Measurements from ENCODE around the gene PLCH1. TPM values are rescaled to one million over a fixed set of nuclear protein-coding genes. Genes with fewer than 3 reads are reported as not detected.

The PLCH1 gene
- total RNA-seq, 1 donor from 2014 or later = 0.25 TPM

DNA sequence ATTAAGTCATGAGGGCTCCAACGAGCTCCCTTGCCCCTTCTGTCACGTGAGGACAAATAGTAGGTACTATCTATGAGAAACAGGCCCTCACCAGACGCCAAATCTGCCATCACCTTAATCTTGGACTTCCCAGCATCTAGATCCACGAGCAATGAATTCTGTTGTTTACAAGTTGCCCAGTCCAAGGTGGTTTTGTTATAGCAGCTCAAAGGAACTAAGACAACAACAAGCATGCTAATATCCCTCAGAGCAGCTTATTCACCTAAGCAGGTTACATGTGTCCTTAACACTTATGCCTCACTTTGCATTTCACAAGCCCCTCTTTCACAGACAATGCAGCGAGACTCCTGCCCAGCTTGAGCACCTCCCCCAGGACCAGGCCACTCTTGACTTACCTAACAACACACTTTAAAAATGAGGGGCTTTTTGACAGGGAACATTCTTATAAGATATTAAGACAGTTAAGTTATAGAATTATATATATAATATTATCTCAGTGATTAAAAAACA lies 219.5 kb downstream of the PLCH1 start:
- Histone ChIP-seq H3K36me3 (no peaks in the 10 kb centered on the region), H3K4me1 (no peaks in the 10 kb centered on the region), H3K27ac (no peak overlapping the region), H3K9me3 (no peaks in the 10 kb centered on the region), H3K27me3 (no peaks in the 10 kb centered on the region), H3K4me3 (no peak overlapping the region)
- TF ChIP-seq POLR2A (IDR thresholded peaks at IDR 0.05) (no peak), POLR2AphosphoS5 (IDR thresholded peaks at IDR 0.05; ENCODE audit: insufficient read depth in 1 of 2, low read depth in 1 of 2) (no peak)
- TF ChIP-seq, protein P1, sequence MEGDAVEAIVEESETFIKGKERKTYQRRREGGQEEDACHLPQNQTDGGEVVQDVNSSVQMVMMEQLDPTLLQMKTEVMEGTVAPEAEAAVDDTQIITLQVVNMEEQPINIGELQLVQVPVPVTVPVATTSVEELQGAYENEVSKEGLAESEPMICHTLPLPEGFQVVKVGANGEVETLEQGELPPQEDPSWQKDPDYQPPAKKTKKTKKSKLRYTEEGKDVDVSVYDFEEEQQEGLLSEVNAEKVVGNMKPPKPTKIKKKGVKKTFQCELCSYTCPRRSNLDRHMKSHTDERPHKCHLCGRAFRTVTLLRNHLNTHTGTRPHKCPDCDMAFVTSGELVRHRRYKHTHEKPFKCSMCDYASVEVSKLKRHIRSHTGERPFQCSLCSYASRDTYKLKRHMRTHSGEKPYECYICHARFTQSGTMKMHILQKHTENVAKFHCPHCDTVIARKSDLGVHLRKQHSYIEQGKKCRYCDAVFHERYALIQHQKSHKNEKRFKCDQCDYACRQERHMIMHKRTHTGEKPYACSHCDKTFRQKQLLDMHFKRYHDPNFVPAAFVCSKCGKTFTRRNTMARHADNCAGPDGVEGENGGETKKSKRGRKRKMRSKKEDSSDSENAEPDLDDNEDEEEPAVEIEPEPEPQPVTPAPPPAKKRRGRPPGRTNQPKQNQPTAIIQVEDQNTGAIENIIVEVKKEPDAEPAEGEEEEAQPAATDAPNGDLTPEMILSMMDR (IDR thresholded peaks at IDR 0.05) = no peak
- DNase-seq (ENCODE audit: extremely low spot score in 2 of 2) = peak in 1 of 2 donors; percentile 70
- intact Hi-C loops (cut with DNase I) = no loop called here

DNA sequence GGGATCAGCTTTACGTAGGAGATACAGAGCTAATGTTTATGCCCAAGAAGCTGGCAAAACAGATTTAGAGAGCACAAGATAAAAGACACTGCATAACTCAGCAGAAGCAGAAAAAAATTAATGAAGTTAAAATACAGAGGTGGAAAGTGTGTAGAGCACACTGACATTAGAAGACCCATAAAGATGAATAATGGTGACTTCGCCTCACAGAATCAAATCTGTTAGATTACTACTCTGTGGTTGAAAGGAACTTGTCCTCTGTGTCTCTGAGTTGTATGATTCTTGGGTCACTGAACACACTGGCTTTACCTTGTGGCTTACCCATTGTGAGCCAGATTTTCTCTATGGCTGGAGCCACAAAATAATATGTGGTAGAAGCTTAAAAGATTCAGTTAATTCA lies 224.4 kb downstream of the PLCH1 start:
- no peaks in the 10 kb centered on the region for H3K4me1 ChIP-seq
- H3K27ac ChIP-seq = no peak overlapping the region
- TF ChIP-seq POLR2AphosphoS5 (IDR thresholded peaks at IDR 0.05; ENCODE audit: insufficient read depth in 1 of 2, low read depth in 1 of 2) (no peak), POLR2A (IDR thresholded peaks at IDR 0.05) (no peak)
- TF ChIP-seq, protein P1 (IDR thresholded peaks at IDR 0.05) = no peak
- H3K9me3 ChIP-seq = no peaks in the 10 kb centered on the region
- H3K4me3 ChIP-seq = no peak overlapping the region
- no peak for DNase-seq (ENCODE audit: extremely low spot score in 2 of 2)
- H3K27me3 ChIP-seq = no peaks in the 10 kb centered on the region
- no peaks in the 10 kb centered on the region for H3K36me3 ChIP-seq
- intact Hi-C loops (cut with DNase I) = no loop called here

DNA sequence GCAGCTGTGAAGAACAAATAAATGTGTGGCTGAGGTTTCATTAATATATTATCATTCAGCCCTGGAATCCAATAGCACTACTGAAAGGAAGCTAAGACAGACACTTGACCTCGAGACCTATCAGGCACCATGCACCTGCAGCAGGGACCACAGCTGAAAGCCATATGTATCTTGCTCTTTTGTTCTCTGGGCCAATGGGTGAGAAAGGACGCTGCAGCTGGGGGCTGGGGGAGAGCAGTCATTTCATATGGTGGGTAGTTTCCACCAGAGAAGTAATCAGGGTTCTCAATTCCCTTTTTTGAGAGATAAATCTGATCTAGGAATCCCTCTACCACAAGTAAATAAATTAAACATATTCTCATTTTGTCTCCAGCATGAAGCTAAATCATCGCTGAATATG lies 225.8 kb downstream of the PLCH1 start:
- TF ChIP-seq POLR2A (IDR thresholded peaks at IDR 0.05) = no peak
- TF ChIP-seq POLR2AphosphoS5 (IDR thresholded peaks at IDR 0.05; ENCODE audit: insufficient read depth in 1 of 2, low read depth in 1 of 2) = no peak
- TF ChIP-seq, protein P1 (IDR thresholded peaks at IDR 0.05) = no peak
- DNase-seq (ENCODE audit: extremely low spot score in 2 of 2) = no peak
- H3K4me3 ChIP-seq = no peak overlapping the region
- H3K9me3 ChIP-seq = no peaks in the 10 kb centered on the region
- H3K36me3 ChIP-seq = no peaks in the 10 kb centered on the region
- no peaks in the 10 kb centered on the region for H3K27me3 ChIP-seq
- no peak overlapping the region for H3K27ac ChIP-seq
- no peaks in the 10 kb centered on the region for H3K4me1 ChIP-seq
- intact Hi-C loops (cut with DNase I) = no loop called here

DNA sequence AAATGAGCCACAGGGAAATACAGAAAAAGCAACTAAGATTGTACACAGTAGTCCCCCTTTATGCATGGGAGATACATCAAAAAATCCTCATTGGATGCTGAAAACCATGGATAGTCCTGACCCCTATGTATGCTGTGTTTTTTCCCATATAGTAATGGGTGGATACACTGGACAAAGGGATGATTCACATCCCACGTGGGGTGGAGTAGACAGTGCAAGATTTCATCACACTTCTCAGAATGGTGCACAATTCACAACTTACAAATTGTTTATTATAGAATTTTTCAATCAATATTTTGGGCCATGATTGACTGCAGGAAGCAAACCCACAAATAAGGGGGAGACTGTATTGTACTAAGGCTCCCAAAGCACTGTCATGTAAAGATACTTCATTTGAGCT lies 227.0 kb downstream of the PLCH1 start:
- Histone ChIP-seq H3K27ac (no peak overlapping the region), H3K4me3 (no peak overlapping the region), H3K4me1 (no peaks in the 10 kb centered on the region), H3K36me3 (no peaks in the 10 kb centered on the region), H3K27me3 (no peaks in the 10 kb centered on the region), H3K9me3 (no peaks in the 10 kb centered on the region)
- intact Hi-C loops (cut with DNase I) = no loop called here
- DNase-seq (ENCODE audit: extremely low spot score in 2 of 2) = no peak
- TF ChIP-seq POLR2AphosphoS5 (IDR thresholded peaks at IDR 0.05; ENCODE audit: insufficient read depth in 1 of 2, low read depth in 1 of 2) (no peak), POLR2A (IDR thresholded peaks at IDR 0.05) (no peak)
- TF ChIP-seq, protein P1 (IDR thresholded peaks at IDR 0.05) = no peak

DNA sequence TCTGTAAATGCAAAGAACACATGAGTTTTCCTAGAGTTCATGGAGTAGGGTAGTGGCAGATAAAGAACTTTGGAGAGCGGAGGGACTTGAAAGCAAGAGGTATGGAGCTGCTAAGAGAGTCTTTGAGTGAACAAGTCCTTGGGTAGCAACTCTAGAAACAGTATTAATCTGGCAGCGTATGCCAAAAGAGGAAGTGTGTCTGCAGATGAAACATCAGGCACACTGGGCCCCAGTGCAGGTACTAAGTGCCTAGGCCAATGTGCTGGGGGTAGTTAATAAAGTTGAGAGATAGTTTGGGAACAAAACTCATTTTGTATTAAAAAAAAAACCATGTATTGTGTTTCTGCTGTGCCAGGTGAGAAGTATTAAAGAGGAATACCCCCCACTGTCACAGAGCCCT lies 228.4 kb downstream of the PLCH1 start:
- intact Hi-C loops (cut with DNase I) = no loop called here
- H3K9me3 ChIP-seq = no peaks in the 10 kb centered on the region
- H3K36me3 ChIP-seq = no peaks in the 10 kb centered on the region
- TF ChIP-seq POLR2A (IDR thresholded peaks at IDR 0.05) (no peak), POLR2AphosphoS5 (IDR thresholded peaks at IDR 0.05; ENCODE audit: insufficient read depth in 1 of 2, low read depth in 1 of 2) (no peak)
- TF ChIP-seq, protein P1 (IDR thresholded peaks at IDR 0.05) = no peak
- no peak overlapping the region for H3K4me3 ChIP-seq
- no peak for DNase-seq (ENCODE audit: extremely low spot score in 2 of 2)
- H3K27me3 ChIP-seq = no peaks in the 10 kb centered on the region
- no peaks in the 10 kb centered on the region for H3K4me1 ChIP-seq
- H3K27ac ChIP-seq = no peak overlapping the region
